ENCODE results near the gene ART1. TPM values are rescaled to one million over a fixed set of nuclear protein-coding genes. Genes with fewer than 3 reads are reported as not detected.

The ART1 gene
- total and polyA plus RNA-seq, 2 of the 8 experiments (the other 6 are each of a cell fraction or from before 2014, with no cell fraction given), result not detected

Small RNAs within 50 kb of the gene (small RNA-seq; reads per million reads assigned to genes)
- not detected for gene RF00019 (ENCODE audit: insufficient read depth)

Other genes with a start within 250 kb of the ART1 start
- 7.2 and 7.5 TPM in 2 replicates for gene ART5, start 3.1 kb upstream of the ART1 start, total RNA-seq (2021; fragmentation: NEBNext Ultra II Directional; extraction: Animal tissue kit (Norgen Biotek cat#: 25700))
- 6.0 and 9.1 TPM in 2 replicates for gene ART5, start 3.1 kb upstream of the ART1 start, polyA plus RNA-seq (2011; rRNA removed)
- 1.1 and 1.3 TPM in 2 replicates for gene CHRNA10, start 26.3 kb downstream of the ART1 start, total RNA-seq (2021; fragmentation: NEBNext Ultra II Directional; extraction: Animal tissue kit (Norgen Biotek cat#: 25700))
- gene CHRNA10, start 26.3 kb downstream of the ART1 start, polyA plus RNA-seq (2011; rRNA removed), result 0.68 and 0.97 TPM in 2 replicates
- gene NUP98, start 152.4 kb downstream of the ART1 start, total RNA-seq (2021; fragmentation: NEBNext Ultra II Directional; extraction: Animal tissue kit (Norgen Biotek cat#: 25700)), result 98.6 and 105 TPM in 2 replicates
- 243 and 261 TPM in 2 replicates for gene NUP98, start 152.4 kb downstream of the ART1 start, polyA plus RNA-seq (2011; rRNA removed)
- gene PGAP2, start 163.4 kb downstream of the ART1 start, total RNA-seq (2021; fragmentation: NEBNext Ultra II Directional; extraction: Animal tissue kit (Norgen Biotek cat#: 25700)), result 56.0 and 56.5 TPM in 2 replicates
- gene PGAP2, start 163.4 kb downstream of the ART1 start, polyA plus RNA-seq (2011; rRNA removed), result 106 and 111 TPM in 2 replicates
- 28.3 and 31.2 TPM in 2 replicates for gene RHOG, start 195.8 kb downstream of the ART1 start, total RNA-seq (2021; fragmentation: NEBNext Ultra II Directional; extraction: Animal tissue kit (Norgen Biotek cat#: 25700))
- gene RHOG, start 195.8 kb downstream of the ART1 start, polyA plus RNA-seq (2011; rRNA removed), result 69.6 and 79.8 TPM in 2 replicates
- gene STIM1, start 210.5 kb downstream of the ART1 start, total RNA-seq (2021; fragmentation: NEBNext Ultra II Directional; extraction: Animal tissue kit (Norgen Biotek cat#: 25700)), result 11.6 and 12.2 TPM in 2 replicates
- gene STIM1, start 210.5 kb downstream of the ART1 start, polyA plus RNA-seq (2011; rRNA removed), result 11.1 and 17.9 TPM in 2 replicates

Data from H1 (cell line).